Measurements from ENCODE around the gene EMC10.

- no peak for TF ChIP-seq TAF1 (IDR thresholded peaks at IDR 0.05; ENCODE audit: borderline replicate concordance, insufficient read depth, low read length)
- no peak for TF ChIP-seq POLR2AphosphoS5 (IDR thresholded peaks at IDR 0.05; ENCODE audit: low read depth, low read length)
- no peak for TF ChIP-seq REST (IDR thresholded peaks at IDR 0.05; ENCODE audit: insufficient read depth in 1 of 2, low read depth in 2 of 2, low read length in 2 of 2)
These were observed 18.1 kb downstream of the EMC10 start for GRCh38 chr19:50494186-50495019.
